Sigmoid colon (tissue), 7 donors: Measurements from ENCODE around the gene CXCR3. TPM values are rescaled to one million over a fixed set of nuclear protein-coding genes. Genes with fewer than 3 reads are reported as not detected.

Source experiments
- DNase-seq: peaks from one replicate; pipeline ENCODE4 v3.0.0-alpha.2; 2019
- H3K27ac ChIP-seq, 4 donors: fragments of 200-600 bp; sonication (generic); one replicate each; pipeline ENCODE4 v1.5.1; 2016 to 2019; ENCODE audit warnings: mild to moderate bottlenecking in 1 of 4
- H3K27me3 ChIP-seq, 3 donors: fragments of 200-600 bp; sonication (generic); one replicate each; pipeline ENCODE4 v1.5.1; 2019; ENCODE audit warnings: mild to moderate bottlenecking in 1 of 3
- H3K36me3 ChIP-seq, 4 donors: fragments of 200-600 bp; sonication (generic); one replicate each; pipeline ENCODE4 v1.5.1; 2016 to 2019
- H3K4me1 ChIP-seq, 4 donors: fragments of 200-600 bp; sonication (generic); one replicate each; pipeline ENCODE4 v1.5.1; 2017 to 2019
- H3K4me3 ChIP-seq, 4 donors: fragments of 200-600 bp; sonication (generic); one replicate each; pipeline ENCODE4 v1.5.1; 2017 to 2019; ENCODE audit warnings: mild to moderate bottlenecking in 2 of 4, moderate library complexity in 1 of 4
- H3K9me3 ChIP-seq, 4 donors: fragments of 200-600 bp in 3 of 4; sonication (generic) in 3 of 4; one replicate each; pipeline versions ENCODE4 v1.5.1 to v1.6.1; 2013 to 2019
- CTCF ChIP-seq, 4 experiments: fragments of 450-650 bp in 3 of 4; fragments of 200-600 bp in 1 of 4; IDR thresholded peaks; one replicate each; pipeline ENCODE4 v1.5.1; 2016 to 2019; ENCODE audit warnings: antibody characterized with exemption in 4 of 4, mild to moderate bottlenecking in 3 of 4, moderate library complexity in 2 of 4
- EP300 ChIP-seq, 4 donors: sonication (generic); formaldehyde crosslinking; IDR thresholded peaks; one replicate each; pipeline ENCODE4 v1.6.1; 2017; ENCODE audit warnings: antibody characterized with exemption in 4 of 4
- POLR2A ChIP-seq, 2 donors: fragments of 450-650 bp; IDR thresholded peaks; one replicate each; pipeline ENCODE4 v1.6.1; 2016; ENCODE audit warnings: antibody characterized with exemption in 2 of 2, mild to moderate bottlenecking in 2 of 2, moderate library complexity in 2 of 2
- POLR2AphosphoS5 ChIP-seq, 4 donors: sonication (generic); formaldehyde crosslinking; IDR thresholded peaks; one replicate each; pipeline ENCODE4 v1.6.1; 2017; ENCODE audit warnings: antibody characterized with exemption in 4 of 4
- WGBS, 2 donors: extraction: QIAGEN DNeasy Blood & Tissue Kit; methylation state at CpG; one replicate each; pipeline ENCODE4 v1.1.7; 2013; 5-methylcytosine and 5-hydroxymethylcytosine counted together
- intact Hi-C: fragments of 100-400 bp; cut with DNase I; formaldehyde crosslinking; loops from one replicate; pipeline ENCODE4 v1.15.1; 2023
- polyA plus RNA-seq, 3 donors: library from polyadenylated mRNA; stranded (reverse); fragments of 200-250 nt; gene quantifications; one replicate each; pipeline ENCODE4 v1.2.3, GENCODE V29; 2013
- total RNA-seq, 4 donors: library from RNA; depleted of rRNA; stranded (reverse); fragments of >200 nt; gene quantifications; one replicate each; pipeline ENCODE4 v1.1.0, GENCODE V29; 2016
- donor health status: healthy with polysubstance abuse.
- donor health status: Bipolar disorder and iron deficiency.
- donor health status: healthy.

CXCR3 gene
- total and polyA plus RNA-seq, 7 donors: 0.60 to 6.5 (median 0.69) TPM; not detected in 4

GRCh38 chrX:71629467-71629866, 11.2 kb upstream of the CXCR3 start:
- intact Hi-C loops: no loop called here
- no peak for DNase-seq
- 57 to 87% methylated on average over 2 of the region's 2 CpGs for WGBS, 2 donors
- Histone ChIP-seq H3K9me3 (no peaks in the 10 kb centered on the region), H3K4me3 (no peak overlapping the region), H3K27me3 (no peaks in the 10 kb centered on the region), H3K27ac (no peak overlapping the region), H3K4me1 (no peaks in the 10 kb centered on the region), H3K36me3 (no peaks in the 10 kb centered on the region)
- TF ChIP-seq CTCF (IDR thresholded peaks at IDR 0.05) (no peak), POLR2A (IDR thresholded peaks at IDR 0.05) (no peak), POLR2AphosphoS5 (IDR thresholded peaks at IDR 0.05) (no peak), EP300 (IDR thresholded peaks at IDR 0.05) (no peak)

- DNase-seq: no peak
- TF ChIP-seq CTCF (IDR thresholded peaks at IDR 0.05) (no peak), POLR2A (IDR thresholded peaks at IDR 0.05) (no peak)
- H3K36me3 ChIP-seq: no peaks in the 10 kb centered on the region
- intact Hi-C loops: no loop called here
- no peak overlapping the region for H3K27ac ChIP-seq
- no peaks in the 10 kb centered on the region for H3K9me3 ChIP-seq
- WGBS, 2 donors: 76 to 85% methylated on average over 14 of the region's 14 CpGs
- no peak overlapping the region for H3K4me3 ChIP-seq
- peaks cover 0 to 10% (median 0%) of the 10 kb centered on the region in 4 donors for H3K4me1 ChIP-seq
- no peaks in the 10 kb centered on the region for H3K27me3 ChIP-seq
Observed at GRCh38 chrX:71627588-71628404, 9.5 kb upstream of the CXCR3 start.

GRCh38 chrX:71626576-71626975, 8.3 kb upstream of the CXCR3 start:
- H3K4me3 ChIP-seq: no peak overlapping the region
- WGBS, 2 donors: 18 to 69% methylated on average over 6 of the region's 6 CpGs
- no peaks in the 10 kb centered on the region for H3K36me3 ChIP-seq
- H3K9me3 ChIP-seq: no peaks in the 10 kb centered on the region
- H3K27ac ChIP-seq: no peak overlapping the region
- DNase-seq: no peak
- intact Hi-C loops: no loop called here
- no peaks in the 10 kb centered on the region for H3K27me3 ChIP-seq
- H3K4me1 ChIP-seq: peaks cover 0 to 22% (median 9%) of the 10 kb centered on the region in 4 donors
- TF ChIP-seq EP300 (IDR thresholded peaks at IDR 0.05): no peak

- WGBS, 2 donors: 56 to 81% methylated on average over 5 of the region's 5 CpGs
- no peak for TF ChIP-seq CTCF (IDR thresholded peaks at IDR 0.05)
- no peak for TF ChIP-seq POLR2AphosphoS5 (IDR thresholded peaks at IDR 0.05)
- no peak for TF ChIP-seq POLR2A (IDR thresholded peaks at IDR 0.05)
- no peak for TF ChIP-seq EP300 (IDR thresholded peaks at IDR 0.05)
- peaks cover 0 to 24% (median 10%) of the 10 kb centered on the region in 4 donors for H3K4me1 ChIP-seq
- H3K27ac ChIP-seq: no peak overlapping the region
- no peak for DNase-seq
- no peak overlapping the region for H3K4me3 ChIP-seq
- H3K27me3 ChIP-seq: no peaks in the 10 kb centered on the region
- no peaks in the 10 kb centered on the region for H3K9me3 ChIP-seq
- intact Hi-C loops: no loop called here
- no peaks in the 10 kb centered on the region for H3K36me3 ChIP-seq
Observed at GRCh38 chrX:71625471-71625870, 7.2 kb upstream of the CXCR3 start.

- intact Hi-C loops: no loop called here
- H3K4me3 ChIP-seq: no peak overlapping the region
- no peaks in the 10 kb centered on the region for H3K27me3 ChIP-seq
- H3K4me1 ChIP-seq: peaks cover 0 to 24% (median 10%) of the 10 kb centered on the region in 4 donors
- WGBS, 2 donors: 75 to 86% methylated on average over 3 of the region's 3 CpGs
- H3K27ac ChIP-seq: peak overlapping the region in 3 of 4 donors; percentile 71 to 76 (median 71)
- TF ChIP-seq CTCF (IDR thresholded peaks at IDR 0.05) (no peak), POLR2AphosphoS5 (IDR thresholded peaks at IDR 0.05) (no peak), EP300 (IDR thresholded peaks at IDR 0.05) (no peak), POLR2A (IDR thresholded peaks at IDR 0.05) (no peak)
- DNase-seq: no peak
- H3K9me3 ChIP-seq: no peaks in the 10 kb centered on the region
- no peaks in the 10 kb centered on the region for H3K36me3 ChIP-seq
Observed at GRCh38 chrX:71623714-71624113, 5.4 kb upstream of the CXCR3 start.
